Measurements from ENCODE around the gene PKHD1. TPM values are rescaled to one million over a fixed set of nuclear protein-coding genes. Genes with fewer than 3 reads are reported as not detected.
"Not testable (repeated sequence)": the region's sequence is repeated elsewhere in the genome, so short reads cannot be mapped to it uniquely, and the experiment has no call there.

PKHD1 gene
- total RNA-seq, 1 donor from 2014 or later: 1.6 TPM

DNA sequence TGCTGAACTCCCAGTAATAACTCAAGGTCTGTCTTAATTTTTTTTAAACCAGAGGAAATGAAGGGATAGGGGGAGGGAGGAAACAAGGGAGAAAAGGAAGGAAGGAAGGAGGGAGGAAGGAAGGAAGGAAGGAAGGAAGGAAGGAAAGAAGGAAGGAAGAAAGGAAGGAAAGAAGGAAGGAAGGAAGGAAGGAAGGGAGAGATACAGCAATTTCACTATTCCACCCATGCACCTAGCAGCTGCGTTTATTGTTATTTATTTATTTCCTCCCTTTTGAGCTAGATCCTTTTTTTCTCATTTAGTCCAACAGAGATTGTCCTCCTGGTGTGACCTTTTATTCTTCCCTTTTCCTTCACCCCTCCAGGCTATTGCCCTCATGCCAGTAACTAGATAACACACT lies 97.6 kb downstream of the PKHD1 start:
- no peak overlapping the region for H3K4me3 ChIP-seq (ENCODE audit: low read depth, low read length)
- DNase-seq (ENCODE audit: low read depth): no peak

DNA sequence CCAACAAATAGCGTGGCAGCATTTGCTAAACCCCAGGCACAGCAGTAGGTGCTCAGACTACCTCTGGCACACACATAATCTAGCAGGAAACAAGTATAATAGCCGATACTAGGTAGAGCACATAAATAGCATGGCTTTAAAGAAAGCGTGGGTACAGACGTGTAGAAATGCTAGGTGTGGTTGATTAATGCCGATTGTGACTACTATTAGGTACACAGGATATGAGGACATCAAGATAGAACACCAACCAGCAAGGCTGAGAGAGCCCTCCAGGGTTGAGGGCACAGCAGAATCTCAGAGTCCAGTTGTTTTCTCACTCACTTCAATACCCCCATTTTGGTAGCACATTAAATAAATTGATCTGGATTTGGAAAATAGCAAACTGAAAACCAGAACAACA lies 100.5 kb downstream of the PKHD1 start:
- TF ChIP-seq CTCF (IDR thresholded peaks at IDR 0.05; ENCODE audit: insufficient read depth, low read length, poor library complexity, severe bottlenecking): no peak
- Histone ChIP-seq H3K4me3 (ENCODE audit: low read depth, low read length) (no peak overlapping the region), H3K27me3 (ENCODE audit: control insufficient read depth, insufficient read depth, low read length) (no peaks in the 10 kb centered on the region), H3K36me3 (ENCODE audit: control insufficient read depth, insufficient read depth, low read length) (no peaks in the 10 kb centered on the region)
- no peak for DNase-seq (ENCODE audit: low read depth)

More for the DNA sequence above, 97.6 kb downstream of the PKHD1 start:
- H3K27me3 ChIP-seq (ENCODE audit: control insufficient read depth, insufficient read depth, low read length): no peaks in the 10 kb centered on the region
- no peaks in the 10 kb centered on the region for H3K36me3 ChIP-seq (ENCODE audit: control insufficient read depth, insufficient read depth, low read length)
- TF ChIP-seq CTCF (IDR thresholded peaks at IDR 0.05; ENCODE audit: insufficient read depth, low read length, poor library complexity, severe bottlenecking): no peak

- H3K4me3 ChIP-seq (ENCODE audit: low read depth, low read length): no peak overlapping the region
- no peaks in the 10 kb centered on the region for H3K36me3 ChIP-seq (ENCODE audit: control insufficient read depth, insufficient read depth, low read length)
- TF ChIP-seq CTCF (IDR thresholded peaks at IDR 0.05; ENCODE audit: insufficient read depth, low read length, poor library complexity, severe bottlenecking): no peak
- DNase-seq (ENCODE audit: low read depth): no peak
- H3K27me3 ChIP-seq (ENCODE audit: control insufficient read depth, insufficient read depth, low read length): no peaks in the 10 kb centered on the region
Observed at GRCh38 chr6:51983564-51983963, 103.8 kb downstream of the PKHD1 start.

DNA sequence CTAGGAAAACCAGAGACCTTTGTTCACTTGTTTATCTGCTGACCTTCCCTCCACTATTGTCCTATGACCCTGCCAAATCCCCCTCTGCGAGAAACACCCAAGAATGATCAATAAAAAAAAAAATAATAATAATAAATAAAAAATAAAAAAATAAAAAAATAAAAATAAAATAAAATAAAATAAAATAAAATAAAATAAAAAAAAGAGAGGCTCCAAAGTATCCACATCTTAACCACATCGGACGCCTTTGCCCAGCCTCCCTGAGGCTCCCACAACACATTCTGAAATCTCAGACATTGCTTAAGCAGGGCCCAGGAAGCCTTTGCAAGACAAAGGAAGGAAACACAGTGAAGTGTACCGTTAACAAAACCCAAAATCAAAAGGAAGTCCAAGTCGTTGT lies 104.7 kb downstream of the PKHD1 start:
- H3K4me3 ChIP-seq (ENCODE audit: low read depth, low read length); DNase-seq (ENCODE audit: low read depth); H3K36me3 ChIP-seq (ENCODE audit: control insufficient read depth, insufficient read depth, low read length); H3K27me3 ChIP-seq (ENCODE audit: control insufficient read depth, insufficient read depth, low read length): not testable (repeated sequence)

GRCh38 chr6:51976374-51976773 lies 111.0 kb downstream of the PKHD1 start:
- no peaks in the 10 kb centered on the region for H3K27me3 ChIP-seq (ENCODE audit: control insufficient read depth, insufficient read depth, low read length)
- no peak for TF ChIP-seq CTCF (IDR thresholded peaks at IDR 0.05; ENCODE audit: insufficient read depth, low read length, poor library complexity, severe bottlenecking)
- H3K4me3 ChIP-seq (ENCODE audit: low read depth, low read length): no peak overlapping the region
- no peak for DNase-seq (ENCODE audit: low read depth)
- no peaks in the 10 kb centered on the region for H3K36me3 ChIP-seq (ENCODE audit: control insufficient read depth, insufficient read depth, low read length)

DNA sequence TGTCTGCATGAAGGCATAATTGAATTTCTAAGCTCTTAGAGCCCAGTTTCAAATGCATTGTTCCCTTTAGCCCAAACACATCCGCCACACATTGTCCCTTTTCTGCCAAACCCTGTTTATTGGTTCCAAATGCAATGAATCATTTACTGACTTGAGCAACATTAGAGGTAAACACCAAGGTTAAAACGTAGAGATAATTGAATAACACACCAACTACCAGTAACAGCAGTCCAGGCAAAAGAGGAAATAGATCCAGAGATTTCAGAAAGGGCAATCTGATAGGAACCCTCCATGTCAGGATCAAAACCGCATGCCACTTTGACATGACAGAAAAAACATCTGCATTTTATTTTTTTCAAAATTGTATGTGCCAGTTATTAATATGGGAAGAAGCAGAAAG lies 114.8 kb downstream of the PKHD1 start:
- TF ChIP-seq CTCF (IDR thresholded peaks at IDR 0.05; ENCODE audit: insufficient read depth, low read length, poor library complexity, severe bottlenecking): no peak
- Histone ChIP-seq H3K27me3 (ENCODE audit: control insufficient read depth, insufficient read depth, low read length) (no peaks in the 10 kb centered on the region), H3K36me3 (ENCODE audit: control insufficient read depth, insufficient read depth, low read length) (no peaks in the 10 kb centered on the region), H3K4me3 (ENCODE audit: low read depth, low read length) (no peak overlapping the region)
- DNase-seq (ENCODE audit: low read depth): no peak
